ENCODE measurements around the gene OVCH1. TPM values are rescaled to one million over a fixed set of nuclear protein-coding genes. Genes with fewer than 3 reads are reported as not detected.

Gene OVCH1, protein sequence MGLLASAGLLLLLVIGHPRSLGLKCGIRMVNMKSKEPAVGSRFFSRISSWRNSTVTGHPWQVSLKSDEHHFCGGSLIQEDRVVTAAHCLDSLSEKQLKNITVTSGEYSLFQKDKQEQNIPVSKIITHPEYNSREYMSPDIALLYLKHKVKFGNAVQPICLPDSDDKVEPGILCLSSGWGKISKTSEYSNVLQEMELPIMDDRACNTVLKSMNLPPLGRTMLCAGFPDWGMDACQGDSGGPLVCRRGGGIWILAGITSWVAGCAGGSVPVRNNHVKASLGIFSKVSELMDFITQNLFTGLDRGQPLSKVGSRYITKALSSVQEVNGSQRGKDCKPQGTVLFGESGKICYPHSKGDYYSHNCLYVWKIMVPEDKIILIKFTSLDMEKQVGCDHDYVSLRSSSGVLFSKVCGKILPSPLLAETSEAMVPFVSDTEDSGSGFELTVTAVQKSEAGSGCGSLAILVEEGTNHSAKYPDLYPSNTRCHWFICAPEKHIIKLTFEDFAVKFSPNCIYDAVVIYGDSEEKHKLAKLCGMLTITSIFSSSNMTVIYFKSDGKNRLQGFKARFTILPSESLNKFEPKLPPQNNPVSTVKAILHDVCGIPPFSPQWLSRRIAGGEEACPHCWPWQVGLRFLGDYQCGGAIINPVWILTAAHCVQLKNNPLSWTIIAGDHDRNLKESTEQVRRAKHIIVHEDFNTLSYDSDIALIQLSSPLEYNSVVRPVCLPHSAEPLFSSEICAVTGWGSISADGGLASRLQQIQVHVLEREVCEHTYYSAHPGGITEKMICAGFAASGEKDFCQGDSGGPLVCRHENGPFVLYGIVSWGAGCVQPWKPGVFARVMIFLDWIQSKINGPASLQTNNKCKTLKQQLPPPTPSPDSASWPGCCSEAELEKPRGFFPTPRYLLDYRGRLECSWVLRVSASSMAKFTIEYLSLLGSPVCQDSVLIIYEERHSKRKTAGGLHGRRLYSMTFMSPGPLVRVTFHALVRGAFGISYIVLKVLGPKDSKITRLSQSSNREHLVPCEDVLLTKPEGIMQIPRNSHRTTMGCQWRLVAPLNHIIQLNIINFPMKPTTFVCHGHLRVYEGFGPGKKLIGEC
- total RNA-seq: 0.08 TPM in 1 of 2 replicates, not detected in the other

DNA sequence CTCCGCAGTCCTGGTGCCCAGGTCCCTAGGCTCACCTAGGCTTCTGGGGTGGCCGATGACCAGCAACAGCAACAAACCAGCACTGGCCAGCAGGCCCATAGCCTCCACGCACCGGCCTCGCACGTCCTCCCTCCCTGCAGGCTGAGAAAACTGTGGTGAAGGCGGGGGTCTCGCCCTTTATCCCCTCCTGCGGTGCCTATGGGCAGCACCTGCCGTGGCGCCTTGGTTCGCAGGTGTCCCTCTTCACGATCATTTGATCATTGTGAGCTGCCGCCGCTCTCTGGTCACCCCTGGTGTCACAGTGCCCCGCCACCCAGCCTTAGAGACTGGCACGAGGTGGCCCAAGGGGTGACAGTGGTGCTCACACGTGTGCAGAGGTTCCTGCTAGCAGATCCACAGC is at the start of gene OVCH1:
TSS of gene OVCH1 (minus strand) at position 99 of the 400 bp plus-strand sequence. CDS start at position 99, 0 bp downstream.

DNA sequence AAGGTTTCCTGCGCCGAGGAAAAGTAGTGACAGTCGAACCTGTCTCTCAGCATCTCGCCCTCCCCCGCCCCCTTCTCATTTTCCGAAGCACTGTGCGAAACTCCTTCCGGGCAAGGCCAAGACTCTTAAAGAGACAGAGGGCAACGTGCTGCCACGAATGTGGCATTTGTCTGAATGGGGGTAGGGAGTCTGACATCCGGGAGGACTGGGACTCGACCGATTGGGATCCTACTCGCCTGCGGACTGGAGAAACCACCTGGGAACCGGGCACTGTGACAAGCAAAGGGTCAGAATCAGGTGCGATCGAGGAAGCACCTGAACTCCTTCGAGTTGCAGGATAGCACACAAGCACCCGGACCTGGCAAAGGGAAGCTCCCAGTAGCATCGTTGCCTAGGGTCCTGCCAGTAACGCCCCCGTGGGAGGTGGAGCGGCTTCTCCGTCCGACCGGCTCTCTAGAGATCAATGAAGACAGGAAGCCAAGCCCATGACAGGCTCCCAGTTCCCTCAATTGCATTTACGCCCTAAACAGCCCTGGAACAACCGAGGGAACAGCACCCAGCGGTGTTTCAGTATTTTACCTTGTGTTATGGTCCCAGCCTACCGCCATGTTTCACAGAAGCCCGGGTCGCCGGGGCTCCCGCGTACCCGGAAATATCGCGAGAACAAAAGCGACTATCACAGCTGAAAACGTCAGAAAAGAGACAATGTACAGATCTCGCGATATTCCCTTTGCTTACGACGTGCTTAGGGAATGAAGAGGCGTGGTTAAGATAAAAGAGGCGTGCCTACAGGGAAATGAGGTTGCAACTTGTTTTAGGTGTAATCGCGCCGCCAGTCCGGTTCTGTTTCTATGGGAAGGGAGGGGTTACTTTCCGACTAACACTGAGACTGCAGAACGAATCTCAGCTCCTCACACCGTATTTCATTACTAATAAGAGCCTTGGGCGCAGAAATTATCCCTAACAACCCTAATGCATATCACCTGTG is 116.7 kb downstream of the OVCH1 start, which contains the start of gene ERGIC2:
TSS of gene ERGIC2 (minus strand) at position 637 of the 988 bp plus-strand sequence. CDS start 9,539 bp downstream, outside the sequence.

Other genes with a start within 250 kb of the OVCH1 start
- gene ERGIC2, start 116.5 kb downstream of the OVCH1 start, total RNA-seq: 38.7 and 76.3 TPM in 2 replicates